ENCODE results near the gene EPGN.

The EPGN gene

GRCh38 chr4:74318276-74318675 is 10.0 kb downstream of the EPGN start (continued):
- TF ChIP-seq YY1 (tag by site-specific recombination; IDR thresholded peaks at IDR 0.05) (no peak), ZNF837 (tag by site-specific recombination; IDR thresholded peaks at IDR 0.05) (no peak), ZNF529 (tag by site-specific recombination; IDR thresholded peaks at IDR 0.05; ENCODE audit: insufficient replicate concordance) (no peak), ZNF549 (tag by site-specific recombination; IDR thresholded peaks at IDR 0.05) (no peak), SP2 (tag by site-specific recombination; IDR thresholded peaks at IDR 0.05) (no peak), ZNF18 (tag by site-specific recombination; IDR thresholded peaks at IDR 0.05) (no peak), FEZF1 (tag by site-specific recombination; IDR thresholded peaks at IDR 0.05) (peak; percentile 52; the same call in 1 of the 2 replicates), ZNF624 (tag by site-specific recombination; IDR thresholded peaks at IDR 0.05) (no peak), ZNF76 (tag by site-specific recombination; IDR thresholded peaks at IDR 0.05; ENCODE audit: borderline replicate concordance, low read depth) (no peak), ZNF19 (tag by site-specific recombination; IDR thresholded peaks at IDR 0.05; ENCODE audit: low read depth) (no peak), ZNF121 (tag by site-specific recombination; IDR thresholded peaks at IDR 0.05) (no peak), SCRT1 (tag by site-specific recombination; IDR thresholded peaks at IDR 0.05; ENCODE audit: borderline replicate concordance) (no peak), KLF8 (tag by site-specific recombination; IDR thresholded peaks at IDR 0.05) (0 out of 2 replicates have a peak, but pooled peaks have one; percentile 14), ZSCAN30 (tag by site-specific recombination; IDR thresholded peaks at IDR 0.05) (no peak), ZNF610 (tag by site-specific recombination; IDR thresholded peaks at IDR 0.05; ENCODE audit: borderline replicate concordance) (no peak), ZNF626 (tag by site-specific recombination; IDR thresholded peaks at IDR 0.05) (no peak), GLIS1 (tag by site-specific recombination; IDR thresholded peaks at IDR 0.05) (no peak), IKZF3 (tag by site-specific recombination; IDR thresholded peaks at IDR 0.05) (no peak), REPIN1 (tag by site-specific recombination; IDR thresholded peaks at IDR 0.05; ENCODE audit: low read depth) (no peak), ZNF521 (tag by site-specific recombination; IDR thresholded peaks at IDR 0.05) (no peak), ZNF16 (tag by site-specific recombination; IDR thresholded peaks at IDR 0.05; ENCODE audit: low read depth) (no peak), ZNF311 (tag by site-specific recombination; IDR thresholded peaks at IDR 0.05; ENCODE audit: borderline replicate concordance) (no peak), KLF7 (tag by site-specific recombination; IDR thresholded peaks at IDR 0.05; ENCODE audit: borderline replicate concordance) (no peak), ZNF791 (tag by site-specific recombination; IDR thresholded peaks at IDR 0.05) (no peak), ZNF132 (tag by site-specific recombination; IDR thresholded peaks at IDR 0.05; ENCODE audit: borderline replicate concordance) (no peak), ZNF223 (tag by site-specific recombination; IDR thresholded peaks at IDR 0.05) (no peak), ZNF664 (tag by site-specific recombination; IDR thresholded peaks at IDR 0.05) (no peak), ZNF114 (tag by site-specific recombination; IDR thresholded peaks at IDR 0.05) (no peak), KLF16 (tag by site-specific recombination; IDR thresholded peaks at IDR 0.05) (0 out of 2 replicates have a peak, but pooled peaks have one; percentile 17), GLIS2 (tag by site-specific recombination; IDR thresholded peaks at IDR 0.05) (no peak), ZSCAN23 (tag by site-specific recombination; IDR thresholded peaks at IDR 0.05) (no peak), PRDM4 (tag by site-specific recombination; IDR thresholded peaks at IDR 0.05) (peak; percentile 14; the same call in 1 of the 2 replicates), ZNF660 (tag by site-specific recombination; IDR thresholded peaks at IDR 0.05) (0 out of 2 replicates have a peak, but pooled peaks have one; percentile 2), ZNF175 (tag by site-specific recombination; IDR thresholded peaks at IDR 0.05) (no peak), GLI4 (tag by site-specific recombination; IDR thresholded peaks at IDR 0.05) (no peak), ZNF239 (tag by site-specific recombination; IDR thresholded peaks at IDR 0.05) (no peak), ZNF501 (tag by site-specific recombination; IDR thresholded peaks at IDR 0.05) (no peak), PRDM6 (tag by site-specific recombination; IDR thresholded peaks at IDR 0.05) (peak; percentile 48; the same call in 1 of the 2 replicates), ZNF555 (tag by site-specific recombination; conservative IDR thresholded peaks at IDR 0.05) (no peak)

Data from HEK293 (cell line).